GM23338 (cell line): ENCODE data around the gene MGAT3. TPM values are rescaled to one million over a fixed set of nuclear protein-coding genes. Genes with fewer than 3 reads are reported as not detected.

ENCODE experiments used
- ATAC-seq: fragments of 200-7000 bp; cut with Tn5 transposase; 3 replicates; pipeline ENCODE4 v1.9.1; 2020
- DNase-seq: peaks from one replicate; pipeline ENCODE4 v3.0.0-alpha.2; 2015; ENCODE audit warnings: low spot score
- H2AFZ ChIP-seq: fragments of 200-600 bp; sonication (generic); 2 replicates; pipeline ENCODE4 v1.8.0; 2016; ENCODE audit warnings: antibody characterized with exemption, mild to moderate bottlenecking, moderate library complexity
- H3F3A ChIP-seq: fragments of 200-600 bp; sonication (generic); replicated peaks from 2 replicates; pipeline ENCODE4 v1.8.0; 2017; ENCODE audit warnings: antibody characterized with exemption, mixed run types, low read depth
- H3K27ac ChIP-seq: fragments of 200-600 bp; sonication (generic); 2 replicates; pipeline ENCODE4 v1.6.1; 2016; ENCODE audit warnings: low read depth
- H3K27me3 ChIP-seq: fragments of 200-600 bp; sonication (generic); 2 replicates; pipeline ENCODE4 v1.8.0; 2016; ENCODE audit warnings: mild to moderate bottlenecking, mixed run types, moderate library complexity; ENCODE audit not compliant: insufficient read depth
- H3K36me3 ChIP-seq: fragments of 200-600 bp; sonication (generic); 2 replicates; pipeline ENCODE4 v1.8.0; 2016; ENCODE audit warnings: mild to moderate bottlenecking; ENCODE audit not compliant: insufficient read depth
- H3K4me1 ChIP-seq: fragments of 200-600 bp; sonication (generic); 2 replicates; pipeline ENCODE4 v1.8.0; 2016; ENCODE audit warnings: mild to moderate bottlenecking, moderate library complexity; ENCODE audit not compliant: insufficient read depth
- H3K4me2 ChIP-seq: fragments of 200-600 bp; sonication (generic); 2 replicates; pipeline ENCODE4 v1.7.1; 2017; ENCODE audit warnings: mixed run types
- H3K4me3 ChIP-seq: fragments of 200-600 bp; sonication (generic); 2 replicates; pipeline ENCODE4 v1.6.1; 2016; ENCODE audit warnings: mixed run types
- H3K79me2 ChIP-seq: fragments of 200-600 bp; sonication (generic); replicated peaks from 2 replicates; pipeline ENCODE4 v1.8.0; 2017; ENCODE audit warnings: mild to moderate bottlenecking; ENCODE audit not compliant: insufficient read depth
- H3K9me2 ChIP-seq: fragments of 200-600 bp; sonication (generic); 2 replicates; pipeline ENCODE4 v1.8.0; 2017; ENCODE audit not compliant: insufficient read depth
- H4K20me1 ChIP-seq: fragments of 200-600 bp; sonication (generic); replicated peaks from 2 replicates; pipeline ENCODE4 v1.8.0; 2017; ENCODE audit warnings: mild to moderate bottlenecking; ENCODE audit not compliant: insufficient read depth
- H3K27ac Mint-ChIP-seq: 2 replicates; pipeline ENCODE4 v1.8.0; 2020; ENCODE audit warnings: inconsistent platforms, mild to moderate bottlenecking, moderate library complexity, mixed read lengths
- H3K27me3 Mint-ChIP-seq: 3 replicates; pipeline ENCODE4 v1.8.0; 2022; ENCODE audit warnings: low read depth, mild to moderate bottlenecking, moderate library complexity, mixed read lengths, inconsistent platforms; ENCODE audit not compliant: insufficient read depth, poor library complexity
- H3K36me3 Mint-ChIP-seq: 3 replicates; pipeline ENCODE4 v1.8.0; 2021; ENCODE audit warnings: low read depth, mild to moderate bottlenecking, inconsistent platforms, moderate library complexity, mixed read lengths
- H3K4me1 Mint-ChIP-seq: 3 replicates; pipeline ENCODE4 v1.8.0; 2020; ENCODE audit warnings: mild to moderate bottlenecking, inconsistent platforms, mixed read lengths
- H3K4me3 Mint-ChIP-seq: 3 replicates; pipeline ENCODE4 v1.8.0; 2021; ENCODE audit warnings: moderate library complexity, mild to moderate bottlenecking, inconsistent platforms, mixed read lengths
- H3K9me3 Mint-ChIP-seq: 3 replicates; pipeline ENCODE4 v1.8.0; 2020; ENCODE audit warnings: moderate library complexity, mild to moderate bottlenecking, inconsistent platforms, mixed read lengths
- POLR2AphosphoS5 ChIP-seq: IDR thresholded peaks from 2 replicates; pipeline ENCODE4 v1.6.1; 2016; ENCODE audit warnings: antibody characterized with exemption, low read depth
- STAT1 ChIP-seq: IDR thresholded peaks from one replicate; pipeline ENCODE4 v1.6.1; 2016; ENCODE audit warnings: antibody characterized with exemption; ENCODE audit not compliant: unreplicated experiment
- ZNF114 ChIP-seq: fragments of 250-450 bp; sonication (Bioruptor Pico); IDR thresholded peaks from 2 replicates; pipeline ENCODE4 v1.5.0; 2020; ENCODE audit warnings: mild to moderate bottlenecking, moderate library complexity
- ZNF331 ChIP-seq: fragments of 250-450 bp; sonication (Bioruptor Pico); IDR thresholded peaks from 2 replicates; pipeline ENCODE4 v1.5.0; 2020; ENCODE audit warnings: low read depth, mild to moderate bottlenecking, moderate library complexity
- polyA plus RNA-seq: library from polyadenylated mRNA; unstranded; fragments of >200 nt; fragmentation: Nextera tagmentation; extraction: Ambion mirVana; gene quantifications from 2 replicates; pipeline ENCODE4 v1.2.1, GENCODE V29; 2016
- total RNA-seq: library from RNA; depleted of rRNA; stranded (reverse); fragments of >200 nt; shearing (Covaris generic); gene quantifications from 2 replicates; pipeline ENCODE4 v1.2.3, GENCODE V29; 2014
- TF ChIP-seq, protein P1 (sequence below): IDR thresholded peaks from one replicate; pipeline ENCODE4 v1.6.1; 2018; ENCODE audit warnings: antibody characterized with exemption; ENCODE audit not compliant: unreplicated experiment
- TF ChIP-seq, protein P2 (sequence below): fragments of 250-450 bp; sonication (Bioruptor Pico); IDR thresholded peaks from 2 replicates; pipeline ENCODE4 v1.5.0; 2020; ENCODE audit warnings: mild to moderate bottlenecking, moderate library complexity
- TF ChIP-seq, protein P3 (sequence below): IDR thresholded peaks from 2 replicates; pipeline ENCODE4 v1.6.1; 2016; ENCODE audit warnings: antibody characterized with exemption

The MGAT3 gene
- total and polyA plus RNA-seq, 2 experiments from 2014 or later = 1.7 to 10.2 TPM

DNA sequence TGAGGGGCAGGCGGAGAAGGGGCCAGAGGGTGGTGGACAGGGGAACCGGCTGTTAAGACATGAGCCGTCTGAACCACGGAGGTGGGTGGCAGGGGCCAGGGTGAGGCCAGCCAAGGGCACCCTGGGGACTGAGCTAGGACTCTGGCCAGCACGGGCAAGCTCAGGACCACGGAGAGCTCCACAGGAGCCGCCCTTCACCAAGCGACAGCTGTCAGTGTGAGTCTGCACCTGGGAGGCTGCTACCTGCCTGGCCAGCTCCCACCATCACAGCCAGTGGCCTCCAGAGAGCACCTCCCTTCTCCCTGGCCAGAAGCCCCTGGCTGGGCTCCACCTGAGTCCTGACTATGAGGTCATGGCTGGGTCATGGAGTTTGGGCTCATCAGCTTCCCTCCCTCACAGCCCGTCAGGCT is 21.6 kb downstream of the MGAT3 start:
- no peak overlapping the region for H3K4me3 ChIP-seq
- 0 out of 2 replicates have a peak, but pooled peaks cover 6% of the 10 kb centered on the region for H3F3A ChIP-seq
- no peak overlapping the region for H3K27ac ChIP-seq
- Mint-ChIP-seq H3K36me3 (no peaks in the 10 kb centered on the region; the same call in 2 of the 3 replicates), H3K4me1 (peaks cover 31% of the 10 kb centered on the region), H3K27ac (no peak overlapping the region), H3K9me3 (no peaks in the 10 kb centered on the region; the same call in 2 of the 3 replicates), H3K27me3 (peaks cover 7% of the 10 kb centered on the region), H3K4me3 (no peak overlapping the region)
- TF ChIP-seq, protein P1, sequence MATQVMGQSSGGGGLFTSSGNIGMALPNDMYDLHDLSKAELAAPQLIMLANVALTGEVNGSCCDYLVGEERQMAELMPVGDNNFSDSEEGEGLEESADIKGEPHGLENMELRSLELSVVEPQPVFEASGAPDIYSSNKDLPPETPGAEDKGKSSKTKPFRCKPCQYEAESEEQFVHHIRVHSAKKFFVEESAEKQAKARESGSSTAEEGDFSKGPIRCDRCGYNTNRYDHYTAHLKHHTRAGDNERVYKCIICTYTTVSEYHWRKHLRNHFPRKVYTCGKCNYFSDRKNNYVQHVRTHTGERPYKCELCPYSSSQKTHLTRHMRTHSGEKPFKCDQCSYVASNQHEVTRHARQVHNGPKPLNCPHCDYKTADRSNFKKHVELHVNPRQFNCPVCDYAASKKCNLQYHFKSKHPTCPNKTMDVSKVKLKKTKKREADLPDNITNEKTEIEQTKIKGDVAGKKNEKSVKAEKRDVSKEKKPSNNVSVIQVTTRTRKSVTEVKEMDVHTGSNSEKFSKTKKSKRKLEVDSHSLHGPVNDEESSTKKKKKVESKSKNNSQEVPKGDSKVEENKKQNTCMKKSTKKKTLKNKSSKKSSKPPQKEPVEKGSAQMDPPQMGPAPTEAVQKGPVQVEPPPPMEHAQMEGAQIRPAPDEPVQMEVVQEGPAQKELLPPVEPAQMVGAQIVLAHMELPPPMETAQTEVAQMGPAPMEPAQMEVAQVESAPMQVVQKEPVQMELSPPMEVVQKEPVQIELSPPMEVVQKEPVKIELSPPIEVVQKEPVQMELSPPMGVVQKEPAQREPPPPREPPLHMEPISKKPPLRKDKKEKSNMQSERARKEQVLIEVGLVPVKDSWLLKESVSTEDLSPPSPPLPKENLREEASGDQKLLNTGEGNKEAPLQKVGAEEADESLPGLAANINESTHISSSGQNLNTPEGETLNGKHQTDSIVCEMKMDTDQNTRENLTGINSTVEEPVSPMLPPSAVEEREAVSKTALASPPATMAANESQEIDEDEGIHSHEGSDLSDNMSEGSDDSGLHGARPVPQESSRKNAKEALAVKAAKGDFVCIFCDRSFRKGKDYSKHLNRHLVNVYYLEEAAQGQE = peak; percentile 88
- TF ChIP-seq ZNF114 = no peak
- H3K4me1 ChIP-seq = peaks cover 17% of the 10 kb centered on the region
- no peak overlapping the region for H3K4me2 ChIP-seq
- no peaks in the 10 kb centered on the region for H3K9me2 ChIP-seq
- DNase-seq (peak; percentile 80), ATAC-seq (peak; percentile 75)
- peaks cover 7% of the 10 kb centered on the region; the same call in 1 of the 2 replicates for H4K20me1 ChIP-seq
- H3K79me2 ChIP-seq = no peaks in the 10 kb centered on the region
- no peak overlapping the region for H2AFZ ChIP-seq
- H3K27me3 ChIP-seq = no peaks in the 10 kb centered on the region
- no peaks in the 10 kb centered on the region for H3K36me3 ChIP-seq

DNA sequence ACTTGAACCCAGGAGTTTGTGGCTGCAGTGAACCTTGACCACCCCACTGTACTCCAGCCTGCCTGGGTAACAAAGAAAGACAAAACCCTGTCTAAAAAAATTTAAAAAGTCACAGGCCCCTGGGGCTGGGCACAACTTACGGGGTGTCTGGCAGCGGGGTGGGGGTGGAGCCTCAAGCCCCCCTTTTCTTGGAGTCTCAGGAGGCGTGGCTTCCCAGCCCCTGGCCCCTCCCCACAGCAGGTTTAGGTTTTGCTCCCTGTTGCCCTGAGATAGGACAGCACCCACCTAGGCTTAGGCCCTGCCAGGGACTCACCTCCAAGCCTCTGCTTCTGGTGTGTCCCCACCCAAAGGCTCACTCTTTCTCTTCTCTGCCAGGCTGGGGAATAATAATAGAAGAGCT is 22.4 kb downstream of the MGAT3 start:
- no peak overlapping the region for H3K4me3 Mint-ChIP-seq
- Histone ChIP-seq H3K79me2 (no peaks in the 10 kb centered on the region), H3K4me3 (no peak overlapping the region), H4K20me1 (peaks cover 7% of the 10 kb centered on the region; the same call in 1 of the 2 replicates), H3K4me1 (peaks cover 16% of the 10 kb centered on the region), H3K27me3 (no peaks in the 10 kb centered on the region), H3K27ac (no peak overlapping the region), H3K9me2 (no peaks in the 10 kb centered on the region), H3F3A (0 out of 2 replicates have a peak, but pooled peaks cover 3% of the 10 kb centered on the region), H3K4me2 (no peak overlapping the region), H3K36me3 (no peaks in the 10 kb centered on the region), H2AFZ (no peak overlapping the region)
- no peaks in the 10 kb centered on the region; the same call in 2 of the 3 replicates for H3K36me3 Mint-ChIP-seq
- no peak for DNase-seq
- no peak overlapping the region for H3K27ac Mint-ChIP-seq
- peaks cover 7% of the 10 kb centered on the region for H3K27me3 Mint-ChIP-seq
- H3K9me3 Mint-ChIP-seq = no peaks in the 10 kb centered on the region; the same call in 2 of the 3 replicates
- peaks cover 24% of the 10 kb centered on the region for H3K4me1 Mint-ChIP-seq
- no peak for ATAC-seq
- TF ChIP-seq STAT1 = no peak
- TF ChIP-seq, protein P1 = no peak
- no peak for TF ChIP-seq POLR2AphosphoS5
- TF ChIP-seq ZNF331 (CRISPR knock-in tag) = no peak
- TF ChIP-seq, protein P2, sequence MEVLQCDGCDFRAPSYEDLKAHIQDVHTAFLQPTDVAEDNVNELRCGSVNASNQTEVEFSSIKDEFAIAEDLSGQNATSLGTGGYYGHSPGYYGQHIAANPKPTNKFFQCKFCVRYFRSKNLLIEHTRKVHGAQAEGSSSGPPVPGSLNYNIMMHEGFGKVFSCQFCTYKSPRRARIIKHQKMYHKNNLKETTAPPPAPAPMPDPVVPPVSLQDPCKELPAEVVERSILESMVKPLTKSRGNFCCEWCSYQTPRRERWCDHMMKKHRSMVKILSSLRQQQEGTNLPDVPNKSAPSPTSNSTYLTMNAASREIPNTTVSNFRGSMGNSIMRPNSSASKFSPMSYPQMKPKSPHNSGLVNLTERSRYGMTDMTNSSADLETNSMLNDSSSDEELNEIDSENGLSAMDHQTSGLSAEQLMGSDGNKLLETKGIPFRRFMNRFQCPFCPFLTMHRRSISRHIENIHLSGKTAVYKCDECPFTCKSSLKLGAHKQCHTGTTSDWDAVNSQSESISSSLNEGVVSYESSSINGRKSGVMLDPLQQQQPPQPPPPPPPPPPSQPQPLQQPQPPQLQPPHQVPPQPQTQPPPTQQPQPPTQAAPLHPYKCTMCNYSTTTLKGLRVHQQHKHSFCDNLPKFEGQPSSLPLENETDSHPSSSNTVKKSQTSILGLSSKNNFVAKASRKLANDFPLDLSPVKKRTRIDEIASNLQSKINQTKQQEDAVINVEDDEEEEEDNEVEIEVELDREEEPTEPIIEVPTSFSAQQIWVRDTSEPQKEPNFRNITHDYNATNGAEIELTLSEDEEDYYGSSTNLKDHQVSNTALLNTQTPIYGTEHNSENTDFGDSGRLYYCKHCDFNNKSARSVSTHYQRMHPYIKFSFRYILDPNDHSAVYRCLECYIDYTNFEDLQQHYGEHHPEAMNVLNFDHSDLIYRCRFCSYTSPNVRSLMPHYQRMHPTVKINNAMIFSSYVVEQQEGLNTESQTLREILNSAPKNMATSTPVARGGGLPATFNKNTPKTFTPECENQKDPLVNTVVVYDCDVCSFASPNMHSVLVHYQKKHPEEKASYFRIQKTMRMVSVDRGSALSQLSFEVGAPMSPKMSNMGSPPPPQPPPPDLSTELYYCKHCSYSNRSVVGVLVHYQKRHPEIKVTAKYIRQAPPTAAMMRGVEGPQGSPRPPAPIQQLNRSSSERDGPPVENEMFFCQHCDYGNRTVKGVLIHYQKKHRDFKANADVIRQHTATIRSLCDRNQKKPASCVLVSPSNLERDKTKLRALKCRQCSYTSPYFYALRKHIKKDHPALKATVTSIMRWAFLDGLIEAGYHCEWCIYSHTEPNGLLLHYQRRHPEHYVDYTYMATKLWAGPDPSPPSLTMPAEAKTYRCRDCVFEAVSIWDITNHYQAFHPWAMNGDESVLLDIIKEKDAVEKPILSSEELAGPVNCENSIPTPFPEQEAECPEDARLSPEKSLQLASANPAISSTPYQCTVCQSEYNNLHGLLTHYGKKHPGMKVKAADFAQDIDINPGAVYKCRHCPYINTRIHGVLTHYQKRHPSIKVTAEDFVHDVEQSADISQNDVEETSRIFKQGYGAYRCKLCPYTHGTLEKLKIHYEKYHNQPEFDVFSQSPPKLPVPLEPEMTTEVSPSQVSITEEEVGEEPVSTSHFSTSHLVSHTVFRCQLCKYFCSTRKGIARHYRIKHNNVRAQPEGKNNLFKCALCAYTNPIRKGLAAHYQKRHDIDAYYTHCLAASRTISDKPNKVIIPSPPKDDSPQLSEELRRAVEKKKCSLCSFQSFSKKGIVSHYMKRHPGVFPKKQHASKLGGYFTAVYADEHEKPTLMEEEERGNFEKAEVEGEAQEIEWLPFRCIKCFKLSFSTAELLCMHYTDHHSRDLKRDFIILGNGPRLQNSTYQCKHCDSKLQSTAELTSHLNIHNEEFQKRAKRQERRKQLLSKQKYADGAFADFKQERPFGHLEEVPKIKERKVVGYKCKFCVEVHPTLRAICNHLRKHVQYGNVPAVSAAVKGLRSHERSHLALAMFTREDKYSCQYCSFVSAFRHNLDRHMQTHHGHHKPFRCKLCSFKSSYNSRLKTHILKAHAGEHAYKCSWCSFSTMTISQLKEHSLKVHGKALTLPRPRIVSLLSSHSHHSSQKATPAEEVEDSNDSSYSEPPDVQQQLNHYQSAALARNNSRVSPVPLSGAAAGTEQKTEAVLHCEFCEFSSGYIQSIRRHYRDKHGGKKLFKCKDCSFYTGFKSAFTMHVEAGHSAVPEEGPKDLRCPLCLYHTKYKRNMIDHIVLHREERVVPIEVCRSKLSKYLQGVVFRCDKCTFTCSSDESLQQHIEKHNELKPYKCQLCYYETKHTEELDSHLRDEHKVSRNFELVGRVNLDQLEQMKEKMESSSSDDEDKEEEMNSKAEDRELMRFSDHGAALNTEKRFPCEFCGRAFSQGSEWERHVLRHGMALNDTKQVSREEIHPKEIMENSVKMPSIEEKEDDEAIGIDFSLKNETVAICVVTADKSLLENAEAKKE (CRISPR knock-in tag) = no peak
- TF ChIP-seq, protein P3, sequence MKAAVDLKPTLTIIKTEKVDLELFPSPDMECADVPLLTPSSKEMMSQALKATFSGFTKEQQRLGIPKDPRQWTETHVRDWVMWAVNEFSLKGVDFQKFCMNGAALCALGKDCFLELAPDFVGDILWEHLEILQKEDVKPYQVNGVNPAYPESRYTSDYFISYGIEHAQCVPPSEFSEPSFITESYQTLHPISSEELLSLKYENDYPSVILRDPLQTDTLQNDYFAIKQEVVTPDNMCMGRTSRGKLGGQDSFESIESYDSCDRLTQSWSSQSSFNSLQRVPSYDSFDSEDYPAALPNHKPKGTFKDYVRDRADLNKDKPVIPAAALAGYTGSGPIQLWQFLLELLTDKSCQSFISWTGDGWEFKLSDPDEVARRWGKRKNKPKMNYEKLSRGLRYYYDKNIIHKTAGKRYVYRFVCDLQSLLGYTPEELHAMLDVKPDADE = no peak
